Lower lobe of right lung (tissue), 2 donors: ENCODE data around the gene RAD23A. TPM values are rescaled to one million over a fixed set of nuclear protein-coding genes. Genes with fewer than 3 reads are reported as not detected.

Source experiments
- ATAC-seq, 2 donors: fragments of 200-7000 bp; cut with Tn5 transposase; one replicate each; pipeline ENCODE4 v1.9.1; 2020 to 2022; ENCODE audit warnings: mild to moderate bottlenecking in 2 of 2, moderate library complexity in 2 of 2
- DNase-seq: peaks from one replicate; pipeline ENCODE4 v3.0.0-alpha.2; 2020
- H3K27ac ChIP-seq: fragments of 200-600 bp; one replicate; pipeline ENCODE4 v1.8.0; 2022
- H3K27me3 ChIP-seq: fragments of 200-600 bp; one replicate; pipeline ENCODE4 v1.8.0; 2022; ENCODE audit warnings: low read depth
- H3K36me3 ChIP-seq: fragments of 200-600 bp; one replicate; pipeline ENCODE4 v1.8.0; 2022; ENCODE audit warnings: mild to moderate bottlenecking
- H3K4me1 ChIP-seq: fragments of 200-600 bp; one replicate; pipeline ENCODE4 v1.8.0; 2022
- H3K4me3 ChIP-seq: fragments of 200-600 bp; one replicate; pipeline ENCODE4 v1.8.0; 2022; ENCODE audit warnings: mild to moderate bottlenecking
- H3K9me3 ChIP-seq: fragments of 200-600 bp; one replicate; pipeline ENCODE4 v1.8.0; 2022
- intact Hi-C: fragments of 100-400 bp; cut with DNase I; formaldehyde crosslinking; loops from one replicate; pipeline ENCODE4 v1.11.0; 2022
- total RNA-seq: library from RNA; stranded (reverse); fragmentation: NEBNext Ultra II Directional; extraction: Animal tissue kit (Norgen Biotek cat#: 25700); gene quantifications from one replicate; pipeline ENCODE4 v1.2.1, GENCODE V29; 2021
- TF ChIP-seq, protein P1 (sequence below): fragments of 200-600 bp; IDR thresholded peaks from one replicate; pipeline ENCODE4 v1.8.0; 2022; ENCODE audit warnings: antibody characterized with exemption, mild to moderate bottlenecking
- donor health status: DM: no; HTN: yes; CAD: no; lungs with severe emphysema.

Gene RAD23A
- total RNA-seq, 1 donor from 2014 or later, result 93.3 TPM

DNA sequence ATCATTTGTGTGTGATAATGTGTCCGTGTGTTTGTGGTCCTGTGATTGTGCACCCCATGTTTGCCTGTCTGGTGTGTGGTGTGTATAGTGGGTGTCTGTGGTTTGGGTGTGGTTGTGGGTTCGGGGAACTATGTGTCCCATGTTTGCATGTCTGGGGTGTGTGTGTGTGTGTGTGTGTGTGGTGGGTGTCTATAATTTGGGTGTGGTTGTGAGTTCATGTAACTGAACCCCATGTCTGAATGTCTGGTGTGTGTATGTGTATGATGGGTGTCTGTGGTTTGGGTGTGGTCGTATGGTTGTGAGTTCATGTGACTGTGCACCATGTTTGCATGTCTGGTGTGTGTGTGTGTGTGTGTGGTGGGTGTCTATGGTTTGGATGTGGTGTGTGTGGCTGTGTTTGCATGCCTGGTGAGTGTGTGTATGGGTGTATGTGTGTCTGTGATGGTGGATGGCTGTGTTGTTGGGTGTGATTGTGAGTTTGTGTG is 38.5 kb downstream of the RAD23A start:
- peaks cover 11% of the 10 kb centered on the region for H3K4me1 ChIP-seq
- no peaks in the 10 kb centered on the region for H3K27me3 ChIP-seq
- no peak overlapping the region for H3K4me3 ChIP-seq
- H3K27ac ChIP-seq, result no peak overlapping the region
- DNase-seq, result no peak
- ATAC-seq, result no peak
- H3K9me3 ChIP-seq, result no peaks in the 10 kb centered on the region
- intact Hi-C loops, result no loop called here
- no peaks in the 10 kb centered on the region for H3K36me3 ChIP-seq
- TF ChIP-seq, protein P1, sequence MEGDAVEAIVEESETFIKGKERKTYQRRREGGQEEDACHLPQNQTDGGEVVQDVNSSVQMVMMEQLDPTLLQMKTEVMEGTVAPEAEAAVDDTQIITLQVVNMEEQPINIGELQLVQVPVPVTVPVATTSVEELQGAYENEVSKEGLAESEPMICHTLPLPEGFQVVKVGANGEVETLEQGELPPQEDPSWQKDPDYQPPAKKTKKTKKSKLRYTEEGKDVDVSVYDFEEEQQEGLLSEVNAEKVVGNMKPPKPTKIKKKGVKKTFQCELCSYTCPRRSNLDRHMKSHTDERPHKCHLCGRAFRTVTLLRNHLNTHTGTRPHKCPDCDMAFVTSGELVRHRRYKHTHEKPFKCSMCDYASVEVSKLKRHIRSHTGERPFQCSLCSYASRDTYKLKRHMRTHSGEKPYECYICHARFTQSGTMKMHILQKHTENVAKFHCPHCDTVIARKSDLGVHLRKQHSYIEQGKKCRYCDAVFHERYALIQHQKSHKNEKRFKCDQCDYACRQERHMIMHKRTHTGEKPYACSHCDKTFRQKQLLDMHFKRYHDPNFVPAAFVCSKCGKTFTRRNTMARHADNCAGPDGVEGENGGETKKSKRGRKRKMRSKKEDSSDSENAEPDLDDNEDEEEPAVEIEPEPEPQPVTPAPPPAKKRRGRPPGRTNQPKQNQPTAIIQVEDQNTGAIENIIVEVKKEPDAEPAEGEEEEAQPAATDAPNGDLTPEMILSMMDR, result no peak

DNA sequence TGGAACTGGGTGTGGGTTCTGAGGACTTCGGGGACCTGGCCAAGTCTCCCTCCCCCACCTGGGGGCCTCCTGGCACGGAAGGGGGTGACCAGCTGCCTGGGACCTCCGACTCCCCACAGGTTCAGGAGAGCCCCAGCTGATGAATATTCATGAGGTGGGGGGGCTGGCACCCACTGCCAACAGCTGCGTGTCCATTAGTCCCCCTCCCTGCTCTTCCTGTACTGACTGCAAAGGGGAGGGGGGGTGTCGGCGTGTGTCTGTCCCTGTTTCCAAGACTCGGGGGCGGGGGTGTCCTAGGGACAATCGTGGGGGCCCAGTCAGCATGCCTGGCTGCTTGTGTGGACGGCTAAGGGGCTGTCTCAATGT is 39.0 kb downstream of the RAD23A start:
- ATAC-seq (no peak), DNase-seq (no peak)
- peaks cover 11% of the 10 kb centered on the region for H3K4me1 ChIP-seq
- no peak overlapping the region for H3K27ac ChIP-seq
- H3K27me3 ChIP-seq, result no peaks in the 10 kb centered on the region
- no peak overlapping the region for H3K4me3 ChIP-seq
- H3K9me3 ChIP-seq, result no peaks in the 10 kb centered on the region
- TF ChIP-seq, protein P1, result no peak
- H3K36me3 ChIP-seq, result no peaks in the 10 kb centered on the region
- intact Hi-C loops, result no loop called here

DNA sequence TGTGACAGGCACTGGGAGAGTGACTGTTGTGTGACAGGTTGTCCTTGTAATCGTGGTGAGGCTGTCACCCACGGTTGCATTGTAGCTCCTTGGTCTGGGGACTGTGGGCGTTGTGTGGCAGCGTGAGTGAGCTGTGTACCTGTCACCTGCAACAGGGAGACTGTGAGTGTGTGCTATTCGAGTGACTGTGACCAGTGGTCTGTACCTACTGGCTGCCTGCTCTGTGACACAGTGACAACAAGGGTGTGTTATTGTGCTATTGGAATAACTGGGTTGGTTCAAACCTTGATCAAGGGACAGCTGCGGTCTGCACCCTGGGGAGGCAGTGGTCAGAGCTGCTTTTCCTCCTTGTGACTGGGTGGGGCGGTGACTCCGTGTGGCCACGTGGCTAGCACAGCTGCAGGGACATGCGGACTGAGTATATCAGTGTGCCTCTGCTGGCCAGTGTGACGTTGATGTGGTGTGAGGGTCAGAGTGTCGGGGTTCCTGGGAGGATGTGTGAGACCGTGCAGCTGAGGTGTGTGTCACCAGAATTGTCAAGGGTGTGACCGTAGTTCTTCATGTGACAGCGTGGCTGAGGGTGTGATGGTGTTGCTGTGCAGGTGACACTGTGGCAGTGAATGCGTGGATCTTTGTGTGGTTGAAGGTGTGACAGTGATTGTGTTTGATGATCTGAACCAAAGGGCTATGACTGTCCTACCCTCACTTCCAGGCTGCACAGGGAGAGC is 39.6 kb downstream of the RAD23A start:
- Histone ChIP-seq H3K4me1 (peaks cover 11% of the 10 kb centered on the region), H3K27me3 (no peaks in the 10 kb centered on the region), H3K36me3 (no peaks in the 10 kb centered on the region), H3K9me3 (no peaks in the 10 kb centered on the region), H3K4me3 (no peak overlapping the region), H3K27ac (no peak overlapping the region)
- no peak for DNase-seq
- TF ChIP-seq, protein P1, result no peak
- intact Hi-C loops, result no loop called here
- peak; percentile 49 to 73 for ATAC-seq

DNA sequence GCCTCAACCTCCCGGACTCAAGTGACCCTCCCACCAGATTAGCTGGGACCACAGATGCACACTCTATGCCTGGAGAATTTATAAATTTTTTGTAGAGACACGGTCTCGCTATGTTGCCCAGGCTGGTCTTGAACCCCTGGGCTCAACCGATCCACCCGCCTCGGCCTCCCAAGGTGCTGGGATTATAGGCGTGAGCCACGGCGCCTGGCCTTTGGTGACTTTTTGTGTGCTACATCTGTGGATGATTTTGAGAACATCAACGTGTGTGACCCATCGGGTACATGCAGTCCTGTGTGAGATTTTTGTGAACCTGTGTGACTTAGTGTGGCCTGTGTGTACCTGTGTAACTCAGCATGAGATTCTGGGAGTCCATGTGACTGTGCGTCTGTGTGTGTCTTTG is 41.1 kb downstream of the RAD23A start:
- TF ChIP-seq, protein P1, result no peak
- no peak overlapping the region for H3K4me3 ChIP-seq
- H3K36me3 ChIP-seq, result no peaks in the 10 kb centered on the region
- H3K9me3 ChIP-seq, result no peaks in the 10 kb centered on the region
- DNase-seq (no peak), ATAC-seq (no peak)
- no peaks in the 10 kb centered on the region for H3K27me3 ChIP-seq
- peaks cover 11% of the 10 kb centered on the region for H3K4me1 ChIP-seq
- intact Hi-C loops, result no loop called here
- H3K27ac ChIP-seq, result no peak overlapping the region

DNA sequence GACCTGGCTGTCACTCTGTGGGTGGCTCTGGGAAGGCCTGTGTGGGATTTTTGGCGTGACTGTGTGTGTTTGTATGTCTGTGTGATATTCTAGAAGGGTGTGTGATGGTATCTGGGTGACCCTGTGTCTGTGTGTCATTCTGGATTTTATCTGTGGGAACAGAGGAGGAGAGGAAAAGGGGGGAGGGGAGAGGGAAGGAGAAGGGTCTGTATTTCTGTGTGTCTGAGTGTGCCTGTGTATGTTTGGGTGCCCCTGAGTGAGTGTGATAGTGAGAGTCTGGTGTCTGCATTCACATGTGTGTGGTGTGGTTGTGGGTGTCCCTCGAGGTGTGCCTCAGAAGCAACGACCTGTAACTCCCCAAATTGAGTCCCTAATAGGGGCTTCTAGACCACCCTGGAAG is 41.5 kb downstream of the RAD23A start:
- ATAC-seq (no peak), DNase-seq (no peak)
- H3K4me1 ChIP-seq, result peaks cover 11% of the 10 kb centered on the region
- H3K4me3 ChIP-seq, result no peak overlapping the region
- H3K27ac ChIP-seq, result no peak overlapping the region
- no peaks in the 10 kb centered on the region for H3K9me3 ChIP-seq
- H3K27me3 ChIP-seq, result no peaks in the 10 kb centered on the region
- intact Hi-C loops, result no loop called here
- TF ChIP-seq, protein P1, result no peak
- H3K36me3 ChIP-seq, result no peaks in the 10 kb centered on the region
